Endothelial cell of umbilical vein (primary cell): ENCODE results near the gene ZNF516. TPM values are rescaled to one million over a fixed set of nuclear protein-coding genes. Genes with fewer than 3 reads are reported as not detected.

Source experiments
- BruUV-seq: library from RNA; stranded (reverse); fragments of 400-500 nt; replicated peaks from 2 replicates; lab custom pipeline; 2021; lab: Mats Ljungman, UMichigan
- CTCF ChIA-PET: fragments of 300-600, 350-600 bp; sonication (Branson Sonifier 250); formaldehyde crosslinking; loops from one replicate; lab custom pipeline; 2021; ENCODE audit warnings: antibody characterized with exemption, inconsistent platforms; lab: Charles Lee
- POLR2A ChIA-PET: fragments of 300-600, 350-600 bp; sonication (Branson Sonifier 250); formaldehyde crosslinking; loops from one replicate; lab custom pipeline; 2021; ENCODE audit warnings: antibody characterized with exemption, inconsistent platforms; lab: Charles Lee
- DNase-seq: peaks from one replicate; pipeline ENCODE4 v3.0.0-alpha.2; 2011; ENCODE audit warnings: low read depth, low spot score
- FAIRE-seq: peaks from 2 replicates; lab custom pipeline; 2011; peaks lifted over from hg19 to GRCh38; lab: Jason Lieb, UNC
- H2AFZ ChIP-seq: 2 replicates; pipeline ENCODE4 v1.6.0; 2012; ENCODE audit warnings: low read depth, low read length, control low read depth, inconsistent platforms
- H3K27ac ChIP-seq: 2 replicates; pipeline ENCODE4 v1.5.1; 2011; ENCODE audit warnings: low read depth, mild to moderate bottlenecking, control low read depth, low read length, moderate library complexity; ENCODE audit not compliant: insufficient read depth
- H3K27me3 ChIP-seq, 2 experiments: 2 replicates each; pipeline versions ENCODE4 v1.6.0 to v1.6.1; 2011; ENCODE audit warnings: low read length in 2 of 2, mixed read lengths in 1 of 2; ENCODE audit not compliant: control insufficient read depth in 2 of 2, insufficient read depth in 2 of 2
- H3K36me3 ChIP-seq, 2 experiments: 2 replicates in 1 of 2; 3 replicates in 1 of 2; pipeline ENCODE4 v1.5.1; 2011; ENCODE audit warnings: low read length in 2 of 2, mild to moderate bottlenecking in 1 of 2, moderate library complexity in 1 of 2; ENCODE audit not compliant: control insufficient read depth in 2 of 2, insufficient read depth in 2 of 2; ENCODE audit errors: extremely low read depth in 1 of 2
- H3K4me1 ChIP-seq: 3 replicates; pipeline ENCODE4 v1.5.1; 2011; ENCODE audit warnings: mild to moderate bottlenecking, low read length; ENCODE audit not compliant: control insufficient read depth, insufficient read depth; ENCODE audit errors: extremely low read depth
- H3K4me2 ChIP-seq: 2 replicates; pipeline ENCODE4 v1.6.1; 2011; ENCODE audit warnings: low read length, control low read depth, mixed read lengths; ENCODE audit not compliant: insufficient read depth
- H3K4me3 ChIP-seq, 3 experiments: fragments of 200-600 bp in 1 of 3; sonication (generic), shearing (Covaris generic) in 1 of 3; replicated peaks in 1 of 3; 2 replicates each; pipeline ENCODE4 v1.5.1; 2011 to 2016; ENCODE audit warnings: control low read depth in 3 of 3, low read length in 3 of 3, mild to moderate bottlenecking in 2 of 3, inconsistent platforms in 1 of 3, low read depth in 1 of 3, moderate library complexity in 1 of 3; ENCODE audit not compliant: insufficient read depth in 1 of 3
- H3K79me2 ChIP-seq: 2 replicates; pipeline ENCODE4 v1.6.0; 2012; ENCODE audit warnings: low read length, inconsistent platforms; ENCODE audit not compliant: control insufficient read depth, insufficient read depth
- H3K9ac ChIP-seq: replicated peaks from 2 replicates; pipeline ENCODE3; 2011; ENCODE audit warnings: low read length, control low read depth; ENCODE audit not compliant: insufficient read depth; ENCODE audit errors: extremely low read depth
- H3K9me1 ChIP-seq: replicated peaks from 3 replicates; pipeline ENCODE4 v1.6.0; 2011; ENCODE audit warnings: mild to moderate bottlenecking, low read length; ENCODE audit not compliant: control insufficient read depth, insufficient read depth; ENCODE audit errors: extremely low read depth
- H3K9me3 ChIP-seq: replicated peaks from 2 replicates; pipeline ENCODE4 v1.5.1; 2012; ENCODE audit warnings: low read length, inconsistent platforms; ENCODE audit not compliant: control insufficient read depth, insufficient read depth
- H4K20me1 ChIP-seq: replicated peaks from 2 replicates; pipeline ENCODE3; 2011; ENCODE audit warnings: mild to moderate bottlenecking, low read length; ENCODE audit not compliant: control insufficient read depth, insufficient read depth; ENCODE audit errors: extremely low read depth
- MYC ChIP-seq: IDR thresholded peaks from one replicate; pipeline ENCODE4 v1.6.1; 2011; ENCODE audit warnings: mild to moderate bottlenecking, low read depth, low read length
- POLR2AphosphoS5 ChIP-seq: IDR thresholded peaks from 2 replicates; pipeline ENCODE4 v1.6.1; 2012; ENCODE audit warnings: low read depth, mild to moderate bottlenecking, control low read depth, low read length, moderate library complexity; ENCODE audit not compliant: insufficient read depth
- dilution Hi-C: fragments of 300-500 bp; cut with MboI; formaldehyde crosslinking; loops from one replicate; pipeline ENCODE4 v1.15.0; 2019; ENCODE audit warnings: low sequenced_read_pairs; ENCODE audit not compliant: extremely low pct_ligation_motif_present
- intact Hi-C: fragments of 100-400 bp; cut with micrococcal nuclease; formaldehyde crosslinking; loops from one replicate; pipeline ENCODE4 v1.10.0; 2022
- polyA plus RNA-seq, 4 experiments: library from polyadenylated mRNA; depleted of rRNA in 3 of 4; stranded (reverse) in 3 of 4; unstranded in 1 of 4; fragments of >200 nt; gene quantifications; 2 replicates each; pipeline versions ENCODE4 v1.2.1 to v1.2.3, GENCODE V29; 2011 to 2012; ENCODE audit warnings: missing spikeins in 1 of 4
- total RNA-seq: library from RNA; stranded (reverse); gene quantifications from 2 replicates; pipeline ENCODE4 v1.2.3, GENCODE V29; 2021

Gene ZNF516
- total and polyA plus RNA-seq, 2 donors (not counting 3 experiments of a cell fraction or from before 2014, with no cell fraction given) = 3.6 to 19.1 TPM

DNA sequence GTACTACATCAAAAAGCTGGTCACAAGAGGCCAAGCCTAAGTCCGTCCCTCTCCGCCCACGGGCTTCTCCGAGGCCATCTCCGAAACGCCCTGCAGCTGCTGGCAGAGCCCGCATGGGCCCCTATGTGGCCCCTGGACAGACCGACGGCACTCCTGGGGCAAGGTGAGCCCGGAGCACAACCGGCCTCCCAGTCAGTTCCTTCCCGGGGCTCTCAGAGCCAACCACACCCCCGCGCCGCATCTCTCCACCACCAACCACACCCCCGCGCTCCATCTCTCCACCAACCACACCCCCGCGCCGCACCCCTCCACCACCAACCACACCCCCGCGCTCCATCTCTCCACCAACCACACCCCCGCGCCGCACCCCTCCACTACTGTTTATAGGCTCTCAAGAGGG, 93.5 kb downstream of the ZNF516 start:
- no peaks in the 10 kb centered on the region for H3K27me3 ChIP-seq
- no peak for FAIRE-seq
- BruUV-seq = no TSS peak
- H3K4me3 ChIP-seq = no peak overlapping the region
- no peaks in the 10 kb centered on the region for H3K79me2 ChIP-seq
- no peak for DNase-seq
- no peaks in the 10 kb centered on the region for H3K4me1 ChIP-seq
- TF ChIP-seq MYC = no peak
- intact Hi-C loops (no loop called here), dilution Hi-C loops (no loop called here)
- H3K9ac ChIP-seq = no peak overlapping the region
- H3K4me2 ChIP-seq = no peak overlapping the region
- ChIA-PET CTCF (interaction anchor here (1.1 to 6.8 kb wide), 3 partner anchors 219 to 308 kb away, joined by 5 to 169 read pairs (median 34); no protein-coding TSS in a partner anchor), POLR2A (no interaction called here)
- H3K36me3 ChIP-seq = no peaks in the 10 kb centered on the region
- H4K20me1 ChIP-seq = no peaks in the 10 kb centered on the region
- H2AFZ ChIP-seq = no peak overlapping the region
- no peak overlapping the region for H3K27ac ChIP-seq
- H3K9me1 ChIP-seq = no peaks in the 10 kb centered on the region
- no peaks in the 10 kb centered on the region for H3K9me3 ChIP-seq

DNA sequence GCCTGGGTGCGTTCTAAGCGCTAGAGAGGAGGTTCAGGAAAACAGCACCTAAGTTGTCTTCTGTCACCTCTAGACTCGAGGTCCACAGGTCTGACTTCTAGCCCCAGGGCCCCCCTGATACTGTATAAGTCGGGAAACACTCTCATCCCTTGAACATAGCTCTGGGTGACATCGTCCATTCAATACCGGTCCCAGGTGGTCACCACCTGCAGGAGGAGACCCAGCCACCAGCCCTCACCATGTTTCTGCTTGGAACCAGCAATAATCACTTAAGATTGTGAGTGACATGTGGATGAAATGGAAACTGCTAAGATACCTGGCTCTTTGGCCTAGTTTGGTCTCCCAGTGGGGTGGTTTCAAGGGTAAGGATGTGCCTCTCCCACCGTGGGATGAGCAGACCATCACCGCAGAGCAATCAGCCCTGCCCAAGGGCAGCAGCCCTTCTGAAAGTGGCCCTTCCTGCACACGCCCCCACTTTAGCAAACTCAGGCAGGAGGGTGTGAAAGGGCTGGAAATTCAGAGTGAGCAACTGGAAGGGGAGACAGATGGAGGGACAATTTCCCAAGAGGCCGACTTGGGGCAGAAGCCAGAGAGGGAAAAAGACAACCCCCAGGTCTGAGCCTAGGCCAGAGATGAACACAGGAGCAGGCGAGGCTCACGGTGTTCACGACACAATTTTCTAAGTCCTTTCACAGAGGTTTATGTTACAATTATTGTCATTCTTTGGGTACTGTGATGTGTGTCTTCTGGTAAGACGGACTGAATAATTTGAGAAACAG, 95.2 kb downstream of the ZNF516 start:
- H3K4me2 ChIP-seq = no peak overlapping the region
- no peak for DNase-seq
- no peaks in the 10 kb centered on the region for H3K79me2 ChIP-seq
- no peak for FAIRE-seq
- TF ChIP-seq POLR2AphosphoS5 = no peak
- intact Hi-C loops = loop anchor here (1.0 kb wide), 3 partner anchors 220 to 309 kb away; no protein-coding TSS in a partner anchor
- dilution Hi-C loops = no loop called here
- H4K20me1 ChIP-seq = no peaks in the 10 kb centered on the region
- no TSS peak for BruUV-seq
- no peaks in the 10 kb centered on the region for H3K9me1 ChIP-seq
- no peaks in the 10 kb centered on the region for H3K9me3 ChIP-seq
- ChIA-PET POLR2A (no interaction called here), CTCF (interaction anchor here (0.6 to 6.8 kb wide), 17 partner anchors 10 to 331 kb away, joined by 3 to 169 read pairs (median 5); no protein-coding TSS in a partner anchor)
- no peak overlapping the region for H3K4me3 ChIP-seq
- H3K9ac ChIP-seq = no peak overlapping the region
- no peaks in the 10 kb centered on the region for H3K36me3 ChIP-seq
- no peak overlapping the region for H2AFZ ChIP-seq
- H3K4me1 ChIP-seq = no peaks in the 10 kb centered on the region
- no peak overlapping the region for H3K27ac ChIP-seq
- H3K27me3 ChIP-seq = no peaks in the 10 kb centered on the region
